GM20000 (cell line): ENCODE measurements around the gene HNRNPAB.
"Not testable (repeated sequence)": the region's sequence is repeated elsewhere in the genome, so short reads cannot be mapped to it uniquely, and the experiment has no call there.

ENCODE experiments used
- DNase-seq: peaks from one replicate; pipeline ENCODE4 v3.0.0; 2012; ENCODE audit warnings: low spot score
- TF ChIP-seq, protein P1 (sequence below): IDR thresholded peaks from 2 replicates; pipeline ENCODE4 v1.5.1; 2012; ENCODE audit warnings: mild to moderate bottlenecking, control low read depth; ENCODE audit errors: extremely low read depth, missing control alignments

The HNRNPAB gene

DNA sequence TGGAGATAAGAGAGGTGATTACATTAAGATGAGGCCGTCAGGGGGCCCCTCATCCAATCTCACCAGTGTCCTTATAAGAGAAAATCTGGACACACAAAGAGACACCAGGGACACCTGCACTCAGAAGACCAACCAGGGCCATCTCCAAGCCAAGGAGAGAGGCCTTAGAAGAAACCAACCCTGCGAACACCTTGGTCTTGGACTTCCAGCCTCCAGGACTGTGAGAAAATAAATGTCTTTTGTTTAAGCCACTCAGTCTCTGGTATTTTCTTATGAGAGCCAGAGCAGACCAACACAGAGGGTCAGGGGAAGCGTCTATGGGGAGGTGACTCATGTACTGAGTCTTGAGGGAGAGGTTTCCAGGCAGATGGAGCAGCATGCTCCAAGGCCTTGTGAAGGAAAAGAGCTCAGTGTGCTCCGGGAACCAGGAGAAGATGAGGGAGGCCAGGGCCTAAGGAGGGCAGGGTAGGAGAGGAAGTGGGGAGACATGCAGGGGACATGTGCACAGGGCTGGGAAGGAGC, 22.9 kb downstream of the HNRNPAB start:
- DNase-seq = no peak
- TF ChIP-seq, protein P1, sequence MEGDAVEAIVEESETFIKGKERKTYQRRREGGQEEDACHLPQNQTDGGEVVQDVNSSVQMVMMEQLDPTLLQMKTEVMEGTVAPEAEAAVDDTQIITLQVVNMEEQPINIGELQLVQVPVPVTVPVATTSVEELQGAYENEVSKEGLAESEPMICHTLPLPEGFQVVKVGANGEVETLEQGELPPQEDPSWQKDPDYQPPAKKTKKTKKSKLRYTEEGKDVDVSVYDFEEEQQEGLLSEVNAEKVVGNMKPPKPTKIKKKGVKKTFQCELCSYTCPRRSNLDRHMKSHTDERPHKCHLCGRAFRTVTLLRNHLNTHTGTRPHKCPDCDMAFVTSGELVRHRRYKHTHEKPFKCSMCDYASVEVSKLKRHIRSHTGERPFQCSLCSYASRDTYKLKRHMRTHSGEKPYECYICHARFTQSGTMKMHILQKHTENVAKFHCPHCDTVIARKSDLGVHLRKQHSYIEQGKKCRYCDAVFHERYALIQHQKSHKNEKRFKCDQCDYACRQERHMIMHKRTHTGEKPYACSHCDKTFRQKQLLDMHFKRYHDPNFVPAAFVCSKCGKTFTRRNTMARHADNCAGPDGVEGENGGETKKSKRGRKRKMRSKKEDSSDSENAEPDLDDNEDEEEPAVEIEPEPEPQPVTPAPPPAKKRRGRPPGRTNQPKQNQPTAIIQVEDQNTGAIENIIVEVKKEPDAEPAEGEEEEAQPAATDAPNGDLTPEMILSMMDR = no peak

DNA sequence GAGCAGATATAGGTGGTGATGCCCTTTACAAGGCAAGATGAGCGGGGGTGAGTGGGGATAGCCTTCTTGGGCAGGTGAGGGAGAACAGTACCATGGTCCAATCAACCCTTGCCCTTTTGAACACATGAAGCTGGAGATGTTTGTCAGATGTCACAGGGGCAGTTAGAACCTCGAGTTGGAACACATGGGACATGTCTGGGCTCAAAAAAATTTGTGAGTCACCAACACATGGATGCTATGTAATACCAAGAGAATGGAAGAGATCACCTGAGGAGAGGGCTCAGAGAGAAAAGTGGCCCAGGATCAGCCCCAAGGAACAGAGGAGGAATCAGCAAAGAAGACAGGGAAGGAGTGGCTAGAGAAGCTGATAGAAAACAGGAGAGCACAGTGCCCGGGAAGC, 23.6 kb downstream of the HNRNPAB start:
- DNase-seq = no peak
- TF ChIP-seq, protein P1 = no peak

DNA sequence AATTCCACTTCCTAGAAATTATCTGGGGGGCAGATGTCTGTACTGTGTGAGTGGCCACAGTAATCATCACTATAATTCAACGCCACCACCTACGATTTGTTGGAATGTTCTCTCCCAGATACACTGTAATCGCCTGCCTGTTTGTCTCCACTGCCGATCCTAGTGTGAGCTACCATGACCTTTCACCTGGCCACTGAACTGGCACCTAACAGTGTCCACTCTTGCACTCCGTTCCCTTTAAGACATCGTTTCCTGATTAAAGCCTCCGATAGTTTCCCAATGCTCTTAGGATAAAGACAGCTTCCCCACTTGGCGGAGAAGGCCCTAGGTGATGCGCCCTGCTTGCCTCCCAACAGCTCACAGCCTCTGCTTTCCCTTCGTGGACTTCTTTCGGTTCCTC, 24.3 kb downstream of the HNRNPAB start:
- TF ChIP-seq, protein P1 = no peak
- no peak for DNase-seq

DNA sequence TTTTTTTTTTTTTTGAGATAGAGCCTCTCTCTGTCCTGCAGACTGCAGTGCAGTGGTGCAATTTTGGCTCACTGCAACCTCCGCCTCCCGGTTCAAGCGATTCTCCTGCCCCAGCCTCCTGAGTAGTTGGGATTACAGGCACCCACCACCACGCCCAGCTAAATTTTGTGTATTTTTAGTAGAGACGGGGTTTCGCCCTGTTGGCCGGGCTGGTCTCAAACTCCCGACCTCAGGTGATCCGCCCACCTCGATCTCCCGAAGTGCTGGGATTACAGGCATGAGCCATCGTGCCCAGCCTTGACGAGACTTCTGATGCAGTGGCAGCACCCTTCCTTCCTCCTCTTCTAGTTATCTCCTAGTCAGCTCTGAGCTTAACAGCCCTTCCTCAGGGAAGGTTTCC, 24.8 kb downstream of the HNRNPAB start:
- DNase-seq = not testable (repeated sequence)

DNA sequence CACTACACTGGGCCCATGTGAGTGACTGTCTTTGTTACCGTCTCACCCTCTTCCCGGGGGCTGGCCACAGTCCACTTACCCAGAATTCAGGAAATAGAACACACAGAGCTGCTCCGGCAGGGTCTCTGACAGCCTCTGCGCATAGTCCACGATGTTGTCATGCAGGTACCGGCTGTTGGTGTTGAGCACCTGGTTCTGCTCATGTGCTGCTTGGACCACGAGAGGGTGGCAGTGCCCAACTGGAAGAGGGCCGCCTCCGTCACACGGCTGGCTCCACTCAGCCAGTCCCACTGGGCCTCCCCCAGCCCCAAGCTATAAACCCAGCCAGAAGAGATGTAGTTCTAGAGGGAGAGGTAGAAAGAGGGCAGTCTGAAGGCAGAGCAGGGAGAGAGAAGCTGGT, 25.5 kb downstream of the HNRNPAB start:
- TF ChIP-seq, protein P1 = no peak
- DNase-seq = no peak

DNA sequence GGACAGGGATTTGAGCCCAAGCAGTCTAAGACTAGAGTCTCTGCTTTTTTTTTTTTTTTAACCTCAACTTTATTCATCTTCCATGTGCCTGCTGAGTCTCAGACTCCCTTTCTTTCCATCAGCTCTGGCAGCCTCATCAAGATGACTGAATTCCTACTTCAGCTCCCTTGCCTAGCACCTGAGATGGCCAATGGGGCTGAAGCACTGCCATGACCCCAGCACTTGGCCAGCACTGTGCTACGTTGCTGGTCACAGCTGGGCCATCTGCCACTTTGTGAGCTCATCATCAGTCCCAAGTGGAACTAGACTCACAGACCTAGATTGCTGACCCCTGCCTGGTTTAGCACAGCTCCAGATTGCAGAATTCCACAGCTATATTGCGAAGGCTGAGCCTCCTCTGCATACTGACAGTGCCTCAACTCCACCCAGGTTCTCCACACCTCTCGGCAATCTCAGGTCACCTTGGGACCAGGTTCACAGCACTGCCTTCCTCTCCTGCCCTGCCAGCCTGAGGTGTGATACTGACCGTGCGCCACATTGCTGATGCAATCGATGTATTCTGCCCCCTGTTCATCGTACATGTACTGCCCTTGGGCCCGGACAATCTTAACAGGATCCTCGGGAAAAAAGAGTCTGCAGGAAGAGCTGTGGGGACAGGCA, 26.7 kb downstream of the HNRNPAB start:
- DNase-seq = no peak
- TF ChIP-seq, protein P1 = no peak

DNA sequence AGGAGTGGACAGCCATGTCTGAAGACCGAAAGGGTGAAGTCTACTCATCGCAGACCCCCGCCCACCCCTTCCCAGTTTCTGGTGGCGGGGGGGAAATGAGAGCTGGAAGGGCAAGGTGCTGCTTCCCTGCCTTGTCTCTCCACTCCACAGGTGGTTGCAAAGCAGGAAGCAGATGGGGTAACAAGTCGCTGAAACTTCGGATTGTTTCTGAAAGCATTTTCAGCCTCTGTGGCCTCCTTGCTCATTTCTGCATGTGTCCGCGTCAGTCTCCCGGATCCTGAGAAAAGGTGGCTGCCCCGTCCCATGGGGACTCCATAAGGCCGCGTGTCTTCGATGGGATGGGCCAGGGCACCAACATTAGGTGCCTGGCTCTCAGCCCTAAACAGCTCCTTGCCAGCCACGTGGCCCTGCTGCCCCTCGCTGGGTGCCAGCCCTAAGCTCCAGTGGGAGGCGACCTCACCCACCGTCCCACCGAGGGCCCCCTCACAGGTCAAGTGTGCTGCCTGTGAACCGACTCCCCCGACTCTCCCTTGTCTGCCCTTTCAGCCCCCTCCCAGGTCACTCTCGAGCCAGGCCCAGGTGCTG, 27.3 kb downstream of the HNRNPAB start:
- no peak for DNase-seq
- TF ChIP-seq, protein P1 = no peak
